K562 (cell line): ENCODE results near the gene ENO2. TPM values are rescaled to one million over a fixed set of nuclear protein-coding genes. Genes with fewer than 3 reads are reported as not detected.
A peak's percentile ranks its signal among the peaks of the same experiment; 100 is the strongest.

Experiments
- COPS2 ChIP-seq: fragments of 450-650 bp; conservative IDR thresholded peaks from 2 replicates; pipeline ENCODE4 v1.6.1; 2016; ENCODE audit warnings: mild to moderate bottlenecking, moderate library complexity
- FOXJ3 ChIP-seq: sonication (generic); formaldehyde crosslinking; IDR thresholded peaks from 2 replicates; pipeline ENCODE4 v1.4.0; 2020; ENCODE audit warnings: mild to moderate bottlenecking, missing genetic modification reagents
- MTA2 ChIP-seq: fragments of 450-650 bp; IDR thresholded peaks from 2 replicates; pipeline ENCODE4 v1.6.1; 2016; ENCODE audit warnings: low read depth
- NBN ChIP-seq: fragments of 450-650 bp; IDR thresholded peaks from 2 replicates; pipeline ENCODE4 v1.6.1; 2016; ENCODE audit warnings: low read depth, mild to moderate bottlenecking
- PHF20 ChIP-seq: fragments of 450-650 bp; IDR thresholded peaks from 2 replicates; pipeline ENCODE4 v1.6.1; 2018; ENCODE audit not compliant: partially characterized antibody
- RBM22 ChIP-seq: fragments of 200-400 bp; formaldehyde crosslinking; IDR thresholded peaks from 2 replicates; pipeline ENCODE4 v1.6.1; 2018; ENCODE audit warnings: low read length, low read depth; ENCODE audit not compliant: poor library complexity, severe bottlenecking
- TCFL5 ChIP-seq: fragments of 250-450 bp; sonication (Bioruptor Pico); conservative IDR thresholded peaks from 2 replicates; pipeline ENCODE4 v1.6.1; 2021; ENCODE audit warnings: mild to moderate bottlenecking, moderate library complexity, matching md5 sums
- U2AF1 ChIP-seq: fragments of 200-400 bp; formaldehyde crosslinking; optimal IDR thresholded peaks from 2 replicates; pipeline ENCODE3; 2017; ENCODE audit warnings: mild to moderate bottlenecking, low read depth, low read length, moderate library complexity
- ZNF263 ChIP-seq: sonication (generic); formaldehyde crosslinking; IDR thresholded peaks from 2 replicates; pipeline ENCODE4 v1.8.0; 2022; ENCODE audit warnings: mild to moderate bottlenecking, missing genetic modification reagents, borderline replicate concordance
- polyA plus RNA-seq, 8 experiments: library from polyadenylated mRNA; depleted of rRNA in 4 of 8; stranded (reverse) in 5 of 8; unstranded in 3 of 8; fragments of >200 nt; fragmentation: Nextera tagmentation in 2 of 8; fragmentation: Illumina TruSeq in 1 of 8; extraction: Ambion mirVana in 2 of 8; extraction: Trizol in 1 of 8; gene quantifications; 2 replicates each; pipeline versions ENCODE4 v1.2.1 to v1.2.3, GENCODE V29; 2011 to 2014; ENCODE audit warnings: inconsistent platforms in 1 of 8, missing spikeins in 1 of 8
- total RNA-seq, 7 experiments: library from RNA; depleted of rRNA in 6 of 7; stranded (reverse); fragments of >200 nt in 6 of 7; fragmentation: Illumina TruSeq in 2 of 7; extraction: Trizol in 2 of 7; gene quantifications; 2 replicates each; pipeline versions ENCODE4 v1.2.1 to v1.2.3, GENCODE V29; 2011 to 2021; ENCODE audit warnings: low replicate concordance in 1 of 7
- TF ChIP-seq, protein P1 (sequence below): fragments of 450-650 bp; IDR thresholded peaks from 2 replicates; pipeline ENCODE4 v1.6.1; 2014; ENCODE audit warnings: low read depth, mild to moderate bottlenecking, moderate library complexity, borderline replicate concordance
- TF ChIP-seq, protein P2 (sequence below): sonication (generic); formaldehyde crosslinking; IDR thresholded peaks from 2 replicates; pipeline ENCODE4 v1.9.0; 2022; ENCODE audit warnings: mild to moderate bottlenecking, missing genetic modification reagents

ENO2 gene
- total and polyA plus RNA-seq, 9 of the 15 experiments (the other 6 are each of a cell fraction or from before 2014, with no cell fraction given) = 10.9 to 43.3 (median 21.0) TPM

DNA sequence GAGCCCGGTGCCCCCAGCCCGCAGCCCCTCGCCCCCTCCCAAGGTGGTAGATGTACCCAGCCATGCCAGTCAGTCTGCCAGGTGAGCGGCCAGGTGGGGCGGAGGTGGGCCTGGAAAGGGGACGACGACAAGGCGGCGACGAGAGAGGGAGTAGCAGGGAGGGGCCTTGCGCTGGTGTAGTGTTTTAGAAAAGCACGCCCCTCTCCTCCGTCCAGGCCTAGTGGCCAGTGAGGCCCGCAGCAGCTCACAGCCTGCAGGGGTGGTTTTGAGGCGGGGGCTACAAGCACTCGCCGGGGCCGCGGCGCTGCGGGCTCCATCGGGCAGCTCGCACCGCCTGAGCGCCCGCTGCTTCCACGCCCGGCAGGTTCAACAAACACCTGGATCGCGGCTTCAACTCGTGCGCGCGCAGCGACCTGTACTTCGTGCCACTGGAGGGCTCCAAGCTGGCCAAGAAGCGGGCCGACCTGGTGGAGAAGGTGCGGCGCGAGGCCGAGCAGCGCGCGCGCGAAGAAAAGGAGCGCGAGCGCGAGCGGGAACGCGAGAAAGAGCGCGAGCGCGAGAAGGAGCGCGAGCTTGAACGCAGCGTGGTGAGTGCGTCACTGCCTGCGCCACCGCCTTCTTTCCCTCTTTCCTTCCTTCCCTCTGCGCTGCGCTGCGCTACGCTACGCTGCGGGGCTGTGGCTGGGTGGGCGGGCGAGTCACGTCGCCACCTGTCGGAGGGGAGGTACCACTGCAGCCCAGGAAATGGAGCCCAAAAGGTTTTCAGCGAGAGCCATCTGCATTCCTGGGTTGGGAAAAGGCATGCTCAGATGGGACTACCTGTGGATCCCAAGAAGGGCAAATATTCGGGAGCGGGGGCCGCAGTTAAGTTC is 23.3 kb downstream of the ENO2 start (continued):
- TF ChIP-seq NBN (peak; percentile 80), PHF20 (peak; percentile 86), TCFL5 (CRISPR knock-in tag) (no peak), MTA2 (no peak), RBM22 (peak; percentile 29), FOXJ3 (CRISPR knock-in tag) (no peak), ZNF263 (CRISPR knock-in tag) (peak; percentile 63; the same call in 1 of the 2 replicates), U2AF1 (no peak), COPS2 (no peak)
- TF ChIP-seq, protein P1, sequence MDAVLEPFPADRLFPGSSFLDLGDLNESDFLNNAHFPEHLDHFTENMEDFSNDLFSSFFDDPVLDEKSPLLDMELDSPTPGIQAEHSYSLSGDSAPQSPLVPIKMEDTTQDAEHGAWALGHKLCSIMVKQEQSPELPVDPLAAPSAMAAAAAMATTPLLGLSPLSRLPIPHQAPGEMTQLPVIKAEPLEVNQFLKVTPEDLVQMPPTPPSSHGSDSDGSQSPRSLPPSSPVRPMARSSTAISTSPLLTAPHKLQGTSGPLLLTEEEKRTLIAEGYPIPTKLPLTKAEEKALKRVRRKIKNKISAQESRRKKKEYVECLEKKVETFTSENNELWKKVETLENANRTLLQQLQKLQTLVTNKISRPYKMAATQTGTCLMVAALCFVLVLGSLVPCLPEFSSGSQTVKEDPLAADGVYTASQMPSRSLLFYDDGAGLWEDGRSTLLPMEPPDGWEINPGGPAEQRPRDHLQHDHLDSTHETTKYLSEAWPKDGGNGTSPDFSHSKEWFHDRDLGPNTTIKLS = peak; percentile 73; the same call in 1 of the 2 replicates
- TF ChIP-seq, protein P2, sequence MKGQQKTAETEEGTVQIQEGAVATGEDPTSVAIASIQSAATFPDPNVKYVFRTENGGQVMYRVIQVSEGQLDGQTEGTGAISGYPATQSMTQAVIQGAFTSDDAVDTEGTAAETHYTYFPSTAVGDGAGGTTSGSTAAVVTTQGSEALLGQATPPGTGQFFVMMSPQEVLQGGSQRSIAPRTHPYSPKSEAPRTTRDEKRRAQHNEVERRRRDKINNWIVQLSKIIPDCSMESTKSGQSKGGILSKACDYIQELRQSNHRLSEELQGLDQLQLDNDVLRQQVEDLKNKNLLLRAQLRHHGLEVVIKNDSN (CRISPR knock-in tag) = peak; percentile 33; the same call in 1 of the 2 replicates
- TF ChIP-seq, all 486 proteins: peak for 134
